Measurements from ENCODE around the gene ALX3.
"Not testable (repeated sequence)": the region's sequence is repeated elsewhere in the genome, so short reads cannot be mapped to it uniquely, and the experiment has no call there.

Gene ALX3

GRCh38 chr1:110034040-110034450 lies 36.4 kb downstream of the ALX3 start:
- no peak for TF ChIP-seq CTCF (IDR thresholded peaks at IDR 0.05; ENCODE audit: borderline replicate concordance, insufficient read depth, low read depth, low read length)
- no peak overlapping the region for H3K4me3 ChIP-seq (ENCODE audit: low read depth, low read length)

- no peak for TF ChIP-seq CTCF (IDR thresholded peaks at IDR 0.05; ENCODE audit: borderline replicate concordance, insufficient read depth, low read depth, low read length)
- H3K4me3 ChIP-seq (ENCODE audit: low read depth, low read length), result no peak overlapping the region
These were observed 37.1 kb downstream of the ALX3 start for GRCh38 chr1:110033421-110033820.

GRCh38 chr1:110032327-110032726 lies 38.1 kb downstream of the ALX3 start:
- no peak overlapping the region for H3K4me3 ChIP-seq (ENCODE audit: low read depth, low read length)
- TF ChIP-seq CTCF (IDR thresholded peaks at IDR 0.05; ENCODE audit: borderline replicate concordance, insufficient read depth, low read depth, low read length), result no peak

GRCh38 chr1:110030687-110031086 lies 39.8 kb downstream of the ALX3 start:
- H3K4me3 ChIP-seq (ENCODE audit: low read depth, low read length), result not testable (repeated sequence)

- no peak overlapping the region for H3K4me3 ChIP-seq (ENCODE audit: low read depth, low read length)
- TF ChIP-seq CTCF (IDR thresholded peaks at IDR 0.05; ENCODE audit: borderline replicate concordance, insufficient read depth, low read depth, low read length), result no peak
These were observed 45.9 kb downstream of the ALX3 start for GRCh38 chr1:110024613-110025012.

- no peak for TF ChIP-seq CTCF (IDR thresholded peaks at IDR 0.05; ENCODE audit: borderline replicate concordance, insufficient read depth, low read depth, low read length)
These were observed 49.2 kb downstream of the ALX3 start for GRCh38 chr1:110021285-110021684.

GRCh38 chr1:110019770-110020169 lies 50.7 kb downstream of the ALX3 start:
- no peak for TF ChIP-seq CTCF (IDR thresholded peaks at IDR 0.05; ENCODE audit: borderline replicate concordance, insufficient read depth, low read depth, low read length)
- no peak overlapping the region for H3K4me3 ChIP-seq (ENCODE audit: low read depth, low read length)

More at GRCh38 chr1:110021285-110021684, 49.2 kb downstream of the ALX3 start:
- H3K4me3 ChIP-seq (ENCODE audit: low read depth, low read length), result no peak overlapping the region

- no peak for TF ChIP-seq CTCF (IDR thresholded peaks at IDR 0.05; ENCODE audit: borderline replicate concordance, insufficient read depth, low read depth, low read length)
- no peak overlapping the region for H3K4me3 ChIP-seq (ENCODE audit: low read depth, low read length)
These were observed 52.1 kb downstream of the ALX3 start for GRCh38 chr1:110018396-110018795.

Data from GM12875 (cell line).